DND-41 (cell line): ENCODE results near the gene SAMD4B.

Experiments used
- ATAC-seq: fragments of 200-7000 bp; cut with Tn5 transposase; 3 replicates; pipeline ENCODE4 v1.9.1; 2021; ENCODE audit warnings: low read depth; ENCODE audit not compliant: insufficient read depth
- DNase-seq: peaks from one replicate; pipeline ENCODE4 v3.0.0-alpha.2; 2020
- H2AFZ ChIP-seq: 2 replicates; pipeline ENCODE4 v1.6.0; 2012; ENCODE audit warnings: low read depth, low read length
- H3K27ac ChIP-seq: 2 replicates; pipeline ENCODE4 v1.5.1; 2012; ENCODE audit warnings: low read length, inconsistent platforms
- H3K27me3 ChIP-seq: fragments of 200-600 bp; sonication (generic); 2 replicates; pipeline ENCODE4 v1.6.0; 2012; ENCODE audit warnings: low read length, mild to moderate bottlenecking, inconsistent platforms; ENCODE audit not compliant: insufficient read depth, poor library complexity
- H3K36me3 ChIP-seq: 2 replicates; pipeline ENCODE4 v1.5.1; 2012; ENCODE audit warnings: low read length, inconsistent platforms; ENCODE audit not compliant: insufficient read depth
- H3K4me1 ChIP-seq: 2 replicates; pipeline ENCODE4 v1.5.1; 2012; ENCODE audit warnings: mild to moderate bottlenecking, low read length; ENCODE audit not compliant: insufficient read depth
- H3K4me2 ChIP-seq: 2 replicates; pipeline ENCODE4 v1.6.0; 2012; ENCODE audit warnings: mild to moderate bottlenecking, moderate library complexity, low read length, inconsistent platforms; ENCODE audit not compliant: insufficient read depth
- H3K4me3 ChIP-seq, 2 experiments: fragments of 200-600 bp in 1 of 2; shearing (Covaris generic) in 1 of 2; 2 replicates each; pipeline ENCODE4 v1.5.1; 2012 to 2016; ENCODE audit warnings: inconsistent platforms in 2 of 2, low read length in 2 of 2, mild to moderate bottlenecking in 2 of 2, low read depth in 1 of 2, moderate library complexity in 1 of 2
- H3K79me2 ChIP-seq: 2 replicates; pipeline ENCODE4 v1.6.0; 2012; ENCODE audit warnings: low read length, inconsistent platforms; ENCODE audit not compliant: insufficient read depth
- H3K9ac ChIP-seq: 2 replicates; pipeline ENCODE4 v1.6.0; 2012; ENCODE audit warnings: low read depth, mild to moderate bottlenecking, inconsistent platforms, low read length, moderate library complexity
- H3K9me3 ChIP-seq: 2 replicates; pipeline ENCODE4 v1.5.1; 2012; ENCODE audit warnings: low read length, moderate library complexity, mild to moderate bottlenecking, inconsistent platforms; ENCODE audit not compliant: insufficient read depth, severe bottlenecking
- H4K20me1 ChIP-seq: 2 replicates; pipeline ENCODE4 v1.6.0; 2012; ENCODE audit warnings: low read length; ENCODE audit not compliant: insufficient read depth
- EZH2 ChIP-seq: IDR thresholded peaks from 3 replicates; pipeline ENCODE4 v1.6.1; 2012; ENCODE audit warnings: borderline replicate concordance, low read depth, mild to moderate bottlenecking, moderate library complexity, low read length, inconsistent platforms; ENCODE audit not compliant: severe bottlenecking
- TF ChIP-seq, protein P1 (sequence below): IDR thresholded peaks from 2 replicates; pipeline ENCODE4 v1.5.1; 2012; ENCODE audit warnings: borderline replicate concordance, low read length, moderate library complexity, mild to moderate bottlenecking; ENCODE audit not compliant: poor library complexity, severe bottlenecking; ENCODE audit errors: extremely low read depth

Gene SAMD4B, protein sequence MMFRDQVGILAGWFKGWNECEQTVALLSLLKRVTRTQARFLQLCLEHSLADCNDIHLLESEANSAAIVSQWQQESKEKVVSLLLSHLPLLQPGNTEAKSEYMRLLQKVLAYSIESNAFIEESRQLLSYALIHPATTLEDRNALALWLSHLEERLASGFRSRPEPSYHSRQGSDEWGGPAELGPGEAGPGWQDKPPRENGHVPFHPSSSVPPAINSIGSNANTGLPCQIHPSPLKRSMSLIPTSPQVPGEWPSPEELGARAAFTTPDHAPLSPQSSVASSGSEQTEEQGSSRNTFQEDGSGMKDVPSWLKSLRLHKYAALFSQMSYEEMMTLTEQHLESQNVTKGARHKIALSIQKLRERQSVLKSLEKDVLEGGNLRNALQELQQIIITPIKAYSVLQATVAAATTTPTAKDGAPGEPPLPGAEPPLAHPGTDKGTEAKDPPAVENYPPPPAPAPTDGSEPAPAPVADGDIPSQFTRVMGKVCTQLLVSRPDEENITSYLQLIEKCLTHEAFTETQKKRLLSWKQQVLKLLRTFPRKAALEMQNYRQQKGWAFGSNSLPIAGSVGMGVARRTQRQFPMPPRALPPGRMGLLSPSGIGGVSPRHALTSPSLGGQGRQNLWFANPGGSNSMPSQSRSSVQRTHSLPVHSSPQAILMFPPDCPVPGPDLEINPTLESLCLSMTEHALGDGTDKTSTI

DNA sequence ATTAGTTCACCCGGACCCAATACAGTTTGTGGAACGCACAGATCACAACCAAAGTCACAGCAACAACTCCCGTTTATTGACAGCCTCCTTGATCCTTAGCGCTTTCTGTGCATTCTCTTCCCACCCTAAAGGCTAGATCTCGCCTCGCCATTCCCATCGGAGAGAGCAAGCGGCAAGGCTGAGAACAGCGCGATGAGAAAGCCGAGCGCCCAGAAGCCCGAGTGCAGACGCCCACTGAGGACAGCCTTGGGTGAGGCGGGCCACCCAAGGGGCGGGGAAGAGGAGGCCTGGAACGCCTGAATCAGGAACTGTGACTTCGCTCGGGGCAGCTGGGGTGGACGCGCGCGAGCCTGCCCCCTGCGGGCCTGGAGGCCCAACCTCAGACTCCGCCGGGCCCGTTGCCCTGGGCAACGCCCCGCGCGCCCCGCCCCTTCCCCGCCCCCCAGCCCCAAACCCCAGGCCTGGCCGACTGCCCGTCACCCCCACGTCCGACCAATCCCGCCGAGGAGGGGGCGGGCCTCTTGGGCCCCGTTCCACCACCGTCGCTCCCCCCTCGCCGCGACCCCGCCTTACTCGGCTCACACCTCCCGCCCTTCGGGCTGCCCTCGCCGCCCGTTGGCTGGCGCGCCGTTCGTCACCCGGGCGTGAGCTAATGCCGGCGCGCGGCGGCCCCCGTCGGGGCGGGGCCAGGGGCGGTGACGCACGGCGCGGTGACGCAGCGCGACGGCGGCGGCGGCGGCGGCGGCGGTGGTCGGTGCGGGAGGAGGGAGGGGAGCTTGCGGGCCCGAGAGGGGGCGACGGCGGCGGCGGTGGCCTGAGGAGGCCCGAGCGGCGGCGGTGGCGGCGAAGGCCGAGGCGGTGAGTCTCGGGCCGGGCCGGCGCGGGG, at the start of gene SAMD4B:
TSS of gene SAMD4B (plus strand) at position 703 of the 886 bp plus-strand sequence. CDS start 14,473 bp downstream, outside the sequence.
- Histone ChIP-seq H3K9me3 (no peaks in the 10 kb centered on the region), H3K9ac (peak within 1 kb of the TSS; percentile 88), H3K4me1 (peaks cover 58% of the 10 kb centered on the region), H3K36me3 (peaks cover 17% of the 10 kb centered on the region), H3K27ac (peak within 1 kb of the TSS; percentile 97), H3K4me3 (peak within 1 kb of the TSS; percentile 81 to 83), H2AFZ (peak within 1 kb of the TSS; percentile 93), H3K79me2 (peaks cover 67% of the 10 kb centered on the region), H3K27me3 (no peaks in the 10 kb centered on the region), H3K4me2 (peak within 1 kb of the TSS; percentile 87), H4K20me1 (peaks cover 38% of the 10 kb centered on the region)
- peak; percentile 92 for ATAC-seq
- peak; percentile 99 for DNase-seq
- no peak for TF ChIP-seq EZH2
- TF ChIP-seq, protein P1, sequence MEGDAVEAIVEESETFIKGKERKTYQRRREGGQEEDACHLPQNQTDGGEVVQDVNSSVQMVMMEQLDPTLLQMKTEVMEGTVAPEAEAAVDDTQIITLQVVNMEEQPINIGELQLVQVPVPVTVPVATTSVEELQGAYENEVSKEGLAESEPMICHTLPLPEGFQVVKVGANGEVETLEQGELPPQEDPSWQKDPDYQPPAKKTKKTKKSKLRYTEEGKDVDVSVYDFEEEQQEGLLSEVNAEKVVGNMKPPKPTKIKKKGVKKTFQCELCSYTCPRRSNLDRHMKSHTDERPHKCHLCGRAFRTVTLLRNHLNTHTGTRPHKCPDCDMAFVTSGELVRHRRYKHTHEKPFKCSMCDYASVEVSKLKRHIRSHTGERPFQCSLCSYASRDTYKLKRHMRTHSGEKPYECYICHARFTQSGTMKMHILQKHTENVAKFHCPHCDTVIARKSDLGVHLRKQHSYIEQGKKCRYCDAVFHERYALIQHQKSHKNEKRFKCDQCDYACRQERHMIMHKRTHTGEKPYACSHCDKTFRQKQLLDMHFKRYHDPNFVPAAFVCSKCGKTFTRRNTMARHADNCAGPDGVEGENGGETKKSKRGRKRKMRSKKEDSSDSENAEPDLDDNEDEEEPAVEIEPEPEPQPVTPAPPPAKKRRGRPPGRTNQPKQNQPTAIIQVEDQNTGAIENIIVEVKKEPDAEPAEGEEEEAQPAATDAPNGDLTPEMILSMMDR = peak; percentile 77

DNA sequence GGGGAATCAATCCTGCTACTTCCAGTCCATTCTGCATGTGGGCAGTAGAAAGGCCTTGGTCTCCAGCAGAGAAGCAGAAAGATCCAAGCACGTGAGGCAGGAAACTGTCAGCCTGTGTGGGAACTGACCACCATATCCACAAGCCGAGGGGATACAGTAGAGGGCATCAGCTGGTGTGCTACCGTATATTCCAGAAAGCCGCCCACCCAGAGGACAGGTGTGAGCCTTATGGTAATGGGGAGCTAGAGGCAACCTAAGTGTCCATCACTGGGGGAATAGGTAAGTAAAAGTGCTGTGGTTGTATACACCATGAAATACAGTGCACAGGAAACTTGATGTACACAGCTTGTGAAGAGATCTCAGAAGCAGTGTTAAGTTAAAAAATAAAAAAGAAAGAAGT, 48.8 kb upstream of the SAMD4B start:
- Histone ChIP-seq H3K4me2 (no peak overlapping the region), H3K9ac (no peak overlapping the region), H3K4me1 (no peaks in the 10 kb centered on the region), H3K4me3 (no peak overlapping the region), H3K36me3 (no peaks in the 10 kb centered on the region), H3K79me2 (no peaks in the 10 kb centered on the region), H3K9me3 (no peaks in the 10 kb centered on the region), H3K27me3 (no peaks in the 10 kb centered on the region), H3K27ac (no peak overlapping the region), H4K20me1 (no peaks in the 10 kb centered on the region), H2AFZ (no peak overlapping the region)
- DNase-seq (no peak), ATAC-seq (no peak)
- no peak for TF ChIP-seq EZH2
- TF ChIP-seq, protein P1 = no peak

DNA sequence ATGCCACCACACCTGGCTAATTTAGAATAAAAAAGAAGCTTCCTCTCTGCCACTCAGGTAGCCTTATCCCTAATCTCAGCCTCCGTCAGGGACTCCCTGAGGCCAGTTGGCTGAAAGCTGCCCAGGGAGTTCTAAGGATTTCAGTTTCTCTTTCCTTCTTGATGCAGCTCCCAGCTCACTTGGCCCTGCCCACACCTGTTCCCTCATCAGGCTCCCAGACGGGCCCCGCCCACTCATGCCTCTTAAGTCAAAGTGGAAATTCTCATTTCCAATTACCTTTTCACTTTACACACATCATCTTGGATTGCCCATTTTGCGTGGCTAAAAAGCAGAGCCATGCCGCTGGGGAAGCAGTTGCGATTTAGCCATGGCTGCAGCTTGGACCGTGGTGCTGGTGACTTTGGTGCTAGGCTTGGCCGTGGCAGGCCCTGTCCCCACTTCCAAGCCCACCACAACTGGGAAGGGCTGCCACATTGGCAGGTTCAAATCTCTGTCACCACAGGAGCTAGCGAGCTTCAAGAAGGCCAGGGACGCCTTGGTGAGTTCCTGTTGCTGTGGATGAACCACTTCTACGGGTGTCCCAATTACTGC, 46.1 kb upstream of the SAMD4B start, which contains the start of gene IFNL1:
TSS of gene IFNL1 (plus strand) at position 353 of the 591 bp plus-strand sequence. CDS start at position 368, 15 bp downstream.
- Histone ChIP-seq H3K4me3 (no peak within 1 kb of the TSS), H3K36me3 (no peaks in the 10 kb centered on the region), H3K79me2 (no peaks in the 10 kb centered on the region), H2AFZ (no peak within 1 kb of the TSS; the same call in 1 of the 2 replicates), H4K20me1 (no peaks in the 10 kb centered on the region), H3K27me3 (no peaks in the 10 kb centered on the region), H3K4me2 (no peak within 1 kb of the TSS), H3K9me3 (no peaks in the 10 kb centered on the region), H3K9ac (no peak within 1 kb of the TSS), H3K4me1 (no peaks in the 10 kb centered on the region), H3K27ac (no peak within 1 kb of the TSS)
- ATAC-seq = no peak
- no peak for DNase-seq
- TF ChIP-seq, protein P1 = no peak
- no peak for TF ChIP-seq EZH2
